OCI-LY1 (cell line): ENCODE results near the gene SLC27A2.

ENCODE experiments used
- EZH2 ChIP-seq: fragments of 200-600 bp; sonication (generic), shearing (Covaris generic); IDR thresholded peaks from 2 replicates; pipeline ENCODE4 v1.8.0; 2017; ENCODE audit warnings: borderline replicate concordance, mixed run types, mild to moderate bottlenecking, antibody characterized with exemption, low read length, moderate library complexity, mixed read lengths
- TF ChIP-seq, protein P1 (sequence below): fragments of 200-600 bp; sonication (generic), shearing (Covaris generic); IDR thresholded peaks from 2 replicates; pipeline ENCODE4 v1.5.1; 2017; ENCODE audit warnings: mild to moderate bottlenecking, antibody characterized with exemption, low read length, moderate library complexity, mixed read lengths

DNA sequence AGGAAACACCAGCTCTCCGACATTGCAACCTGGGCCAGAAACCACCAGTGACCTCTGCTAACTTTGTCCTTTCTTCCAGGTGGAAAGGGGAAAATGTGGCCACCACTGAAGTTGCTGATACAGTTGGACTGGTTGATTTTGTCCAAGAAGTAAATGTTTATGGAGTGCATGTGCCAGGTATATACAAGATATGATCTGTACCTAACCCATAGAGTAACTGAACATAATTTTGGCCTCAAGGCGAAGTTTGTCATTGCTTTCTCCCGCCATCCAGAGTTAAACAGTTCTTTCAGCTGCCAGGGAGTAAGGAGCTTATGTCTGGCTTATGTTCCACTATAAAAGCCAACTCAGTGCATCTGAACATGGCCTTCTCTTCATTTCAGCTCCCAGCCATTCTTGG is 46.9 kb downstream of the SLC27A2 start:
- no peak for TF ChIP-seq EZH2
- TF ChIP-seq, protein P1, sequence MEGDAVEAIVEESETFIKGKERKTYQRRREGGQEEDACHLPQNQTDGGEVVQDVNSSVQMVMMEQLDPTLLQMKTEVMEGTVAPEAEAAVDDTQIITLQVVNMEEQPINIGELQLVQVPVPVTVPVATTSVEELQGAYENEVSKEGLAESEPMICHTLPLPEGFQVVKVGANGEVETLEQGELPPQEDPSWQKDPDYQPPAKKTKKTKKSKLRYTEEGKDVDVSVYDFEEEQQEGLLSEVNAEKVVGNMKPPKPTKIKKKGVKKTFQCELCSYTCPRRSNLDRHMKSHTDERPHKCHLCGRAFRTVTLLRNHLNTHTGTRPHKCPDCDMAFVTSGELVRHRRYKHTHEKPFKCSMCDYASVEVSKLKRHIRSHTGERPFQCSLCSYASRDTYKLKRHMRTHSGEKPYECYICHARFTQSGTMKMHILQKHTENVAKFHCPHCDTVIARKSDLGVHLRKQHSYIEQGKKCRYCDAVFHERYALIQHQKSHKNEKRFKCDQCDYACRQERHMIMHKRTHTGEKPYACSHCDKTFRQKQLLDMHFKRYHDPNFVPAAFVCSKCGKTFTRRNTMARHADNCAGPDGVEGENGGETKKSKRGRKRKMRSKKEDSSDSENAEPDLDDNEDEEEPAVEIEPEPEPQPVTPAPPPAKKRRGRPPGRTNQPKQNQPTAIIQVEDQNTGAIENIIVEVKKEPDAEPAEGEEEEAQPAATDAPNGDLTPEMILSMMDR: no peak
